Choroid plexus epithelial cell (primary cell): Measurements from ENCODE around the gene CLNS1A.

Experiments used
- DNase-seq: peaks from one replicate; pipeline ENCODE4 v3.0.0-alpha.2; 2010; ENCODE audit warnings: low read depth
- H3K4me3 ChIP-seq: 2 replicates; pipeline ENCODE4 v1.5.1; 2011; ENCODE audit warnings: low read depth, mild to moderate bottlenecking, control low read depth, low read length, moderate library complexity
- CTCF ChIP-seq: conservative IDR thresholded peaks from 2 replicates; pipeline ENCODE4 v1.5.1; 2011; ENCODE audit warnings: low read depth, mild to moderate bottlenecking, control low read depth, inconsistent platforms, low read length, moderate library complexity

CLNS1A gene

GRCh38 chr11:77637345-77638165 lies at the start of gene CLNS1A:
Gene CLNS1A (minus strand): TSS chr11:77637794. CDS start chr11:77637714, 80 bp downstream.
- peak; percentile 16 for TF ChIP-seq CTCF
- H3K4me3 ChIP-seq = peak within 1 kb of the TSS; percentile 93
- peak; percentile 92 for DNase-seq

- no peak overlapping the region for H3K4me3 ChIP-seq
- TF ChIP-seq CTCF = no peak
- no peak for DNase-seq
Measured at GRCh38 chr11:77687088-77687487, 49.5 kb upstream of the CLNS1A start.

- no peak overlapping the region for H3K4me3 ChIP-seq
- no peak for TF ChIP-seq CTCF
- peak; percentile 33 for DNase-seq
Measured at GRCh38 chr11:77677138-77677537, 39.5 kb upstream of the CLNS1A start.

GRCh38 chr11:77672264-77672663 lies 34.7 kb upstream of the CLNS1A start:
- H3K4me3 ChIP-seq = no peak overlapping the region
- DNase-seq = peak; percentile 97
- no peak for TF ChIP-seq CTCF

- TF ChIP-seq CTCF = no peak
- peak; percentile 73 for DNase-seq
- no peak overlapping the region for H3K4me3 ChIP-seq
Measured at GRCh38 chr11:77669848-77670511, 32.4 kb upstream of the CLNS1A start.

- DNase-seq = peak; percentile 46
- TF ChIP-seq CTCF = no peak
Measured at GRCh38 chr11:77668760-77669159, 31.2 kb upstream of the CLNS1A start.

More at GRCh38 chr11:77668760-77669159, 31.2 kb upstream of the CLNS1A start:
- H3K4me3 ChIP-seq = no peak overlapping the region
